ENCODE results near the gene GAL3ST2.
"Not testable (repeated sequence)": the region's sequence is repeated elsewhere in the genome, so short reads cannot be mapped to it uniquely, and the experiment has no call there.

GAL3ST2 gene

DNA sequence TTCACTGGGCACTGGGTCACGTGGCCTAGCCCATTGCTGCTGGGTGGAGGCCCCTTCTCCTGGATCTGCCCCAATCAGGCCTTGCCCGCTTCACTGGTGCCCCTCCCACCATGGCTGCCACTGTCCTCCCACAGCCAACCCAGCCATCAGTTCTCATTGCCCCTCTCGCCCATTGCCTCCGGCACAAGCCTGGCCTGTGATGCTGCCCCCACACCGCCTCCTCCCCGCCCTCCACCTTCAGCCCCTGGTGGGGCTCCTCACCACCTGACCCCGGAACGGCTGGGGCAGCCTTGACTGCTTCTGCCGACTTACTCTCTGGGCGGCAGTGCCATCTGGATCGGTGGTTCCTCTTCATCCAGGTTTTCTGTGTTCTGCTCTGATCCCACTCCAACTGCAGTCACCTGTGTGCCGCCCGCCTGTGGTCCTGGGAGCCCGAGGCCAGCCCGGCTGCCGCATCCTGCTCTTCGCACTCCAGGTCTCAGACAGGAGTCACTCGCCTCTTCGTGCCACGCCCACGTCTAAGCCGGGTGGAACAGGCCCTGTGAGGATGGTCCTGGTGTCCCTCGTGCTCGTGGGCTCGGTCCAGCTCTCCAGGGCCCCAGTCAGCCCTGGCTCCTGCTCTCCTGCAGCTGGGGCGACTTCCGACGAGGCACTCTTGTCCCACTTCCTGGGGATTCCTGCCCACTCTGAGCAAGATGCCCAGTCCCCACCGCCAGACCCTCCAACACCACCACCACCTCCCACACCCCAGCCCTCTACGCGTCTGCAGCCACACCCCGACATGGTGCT is 28.0 kb upstream of the GAL3ST2 start:
- DNase-seq (ENCODE audit: low spot score), result no peak

DNA sequence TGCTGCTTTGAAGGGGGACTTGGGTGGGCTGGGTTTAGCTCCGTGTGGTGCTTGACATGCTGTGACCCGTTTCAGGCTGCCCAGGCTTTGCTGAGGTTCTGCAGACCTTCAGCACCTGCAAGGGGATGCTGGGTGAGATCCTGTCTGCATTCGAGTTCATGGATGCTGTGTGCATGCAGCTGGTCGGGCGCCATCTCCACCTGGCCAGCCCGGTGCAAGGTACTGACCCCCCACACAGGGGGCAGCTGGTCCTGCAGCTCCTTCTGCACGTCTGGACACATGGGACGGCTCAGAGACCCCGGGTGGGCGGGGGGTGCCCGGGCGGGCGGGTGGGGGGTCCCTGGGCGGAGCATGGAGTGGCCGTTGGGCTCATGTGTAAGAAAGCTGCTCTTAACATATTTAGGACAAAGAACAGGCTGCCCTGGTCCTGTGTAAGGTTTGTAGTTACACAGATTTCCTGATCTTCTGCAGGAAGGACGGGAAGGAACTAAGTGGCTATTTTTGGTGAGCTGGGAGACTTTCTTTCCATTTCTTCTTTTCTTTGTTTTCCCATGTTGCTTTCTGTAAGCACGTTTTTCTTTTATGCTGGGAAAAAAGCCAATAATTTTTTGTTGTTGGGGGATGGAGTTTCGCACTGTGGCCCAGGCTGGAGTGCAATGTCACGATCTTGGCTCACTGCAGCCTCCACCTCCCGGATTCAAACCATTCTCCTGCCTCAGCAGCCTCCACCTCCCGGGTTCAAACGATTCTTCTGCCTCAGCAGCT is 26.4 kb upstream of the GAL3ST2 start:
- no peak for DNase-seq (ENCODE audit: low spot score)

DNA sequence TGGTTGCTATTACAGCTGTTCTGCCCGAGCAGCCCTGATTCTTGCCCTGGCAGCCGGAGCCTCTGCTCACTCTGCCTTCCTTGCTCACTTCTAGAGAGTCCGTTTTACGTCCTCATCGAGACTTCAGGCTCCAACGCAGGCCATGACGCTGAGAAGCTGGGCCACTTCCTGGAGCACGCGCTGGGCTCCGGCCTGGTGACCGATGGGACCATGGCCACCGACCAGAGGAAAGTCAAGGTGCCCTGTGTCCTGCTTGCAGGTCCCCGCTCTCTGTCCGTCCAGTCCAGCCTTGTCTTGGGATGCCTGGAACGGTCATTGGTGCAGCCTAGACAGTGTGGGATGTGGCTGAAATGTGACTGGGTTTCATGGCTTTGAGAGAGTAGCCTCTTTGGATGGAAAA is 25.5 kb upstream of the GAL3ST2 start:
- DNase-seq (ENCODE audit: low spot score), result no peak

DNA sequence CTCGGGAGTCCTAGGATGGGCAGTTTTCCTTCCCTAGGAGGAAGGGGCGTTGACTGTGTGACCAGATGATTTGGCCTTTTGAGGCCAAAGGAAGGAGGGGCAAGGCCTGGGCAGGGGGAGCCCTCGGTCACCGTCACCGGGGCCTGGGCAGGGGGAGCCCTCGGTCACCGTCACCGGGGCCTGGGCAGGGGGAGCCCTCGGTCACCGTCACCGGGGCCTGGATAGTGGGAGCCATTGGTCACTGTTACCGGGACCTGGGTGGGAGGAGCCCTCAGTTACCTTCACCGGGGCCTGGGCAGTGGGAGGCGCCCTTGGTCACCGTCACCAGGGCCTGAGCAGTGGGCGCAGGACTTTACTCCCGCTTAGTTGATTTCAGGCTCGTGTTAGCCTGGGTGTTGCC is 24.8 kb upstream of the GAL3ST2 start:
- no peak for DNase-seq (ENCODE audit: low spot score)

DNA sequence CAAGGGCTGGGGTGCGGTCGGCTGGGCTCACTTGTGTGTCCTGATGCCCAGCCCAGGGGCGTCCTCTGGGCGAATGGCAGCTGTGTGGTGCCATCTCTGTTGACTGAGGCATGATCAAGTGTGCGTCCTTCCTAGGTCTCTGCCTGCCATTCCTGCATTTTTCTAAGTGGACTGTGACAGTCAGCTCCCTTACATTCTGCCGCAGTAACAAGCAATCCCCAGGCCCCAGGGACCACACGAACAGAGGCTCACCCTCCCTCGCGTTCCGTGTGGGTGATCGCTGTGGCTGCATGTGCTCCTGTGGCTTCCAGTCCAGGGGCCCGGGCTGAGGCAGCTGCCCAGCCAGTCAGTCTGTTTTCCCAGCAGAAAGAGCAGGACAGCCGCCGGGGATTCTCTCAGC is 24.4 kb upstream of the GAL3ST2 start:
- no peak for DNase-seq (ENCODE audit: low spot score)

DNA sequence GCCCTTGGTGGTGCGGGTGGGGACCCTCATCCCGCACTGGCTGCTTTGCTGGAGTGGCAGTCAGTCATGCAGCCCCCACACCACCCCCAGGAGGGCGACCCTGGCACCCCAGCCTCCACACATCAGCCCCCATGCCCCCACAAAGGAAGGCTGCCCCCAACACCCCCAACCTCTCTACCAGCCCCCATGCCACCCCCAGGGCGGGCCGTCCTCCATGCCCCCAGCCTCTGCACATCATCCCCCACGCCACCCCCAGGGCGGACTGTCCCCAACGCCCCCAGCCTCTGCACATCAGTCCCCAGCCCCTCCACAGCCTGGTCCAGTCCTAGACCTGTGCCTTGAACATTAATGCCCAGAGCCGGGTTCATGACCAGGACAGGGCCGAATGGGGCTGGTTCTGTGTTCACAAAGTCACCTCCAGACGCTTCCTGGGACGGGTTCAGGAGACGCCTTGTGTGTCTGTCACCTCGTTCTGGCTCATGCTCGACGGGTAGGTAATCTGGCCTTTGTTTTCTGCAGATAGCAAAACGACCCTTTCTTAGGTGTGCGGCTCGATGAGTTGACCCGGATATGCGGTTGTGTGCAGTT is 23.8 kb upstream of the GAL3ST2 start:
- DNase-seq (ENCODE audit: low spot score), result no peak

DNA sequence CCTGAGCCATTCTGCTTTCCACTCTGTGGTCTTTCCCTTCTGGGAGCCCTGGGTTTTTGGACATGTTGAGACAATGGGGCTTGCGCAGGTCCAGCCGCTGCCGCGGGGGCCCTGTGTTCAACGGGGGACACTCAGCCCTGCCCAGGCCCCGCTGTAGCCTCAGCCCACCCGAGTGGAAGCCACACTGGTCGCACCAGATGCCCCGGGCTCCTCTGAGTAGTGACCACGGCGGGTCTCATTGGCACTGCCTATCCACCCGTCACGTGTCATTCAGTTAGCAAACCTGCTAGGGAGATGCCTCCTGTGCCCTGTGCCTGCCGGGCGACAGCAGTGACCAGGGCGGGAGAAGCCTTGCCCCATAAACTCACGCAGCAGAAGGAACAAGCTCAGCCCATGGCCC is 23.1 kb upstream of the GAL3ST2 start:
- no peak for DNase-seq (ENCODE audit: low spot score)

DNA sequence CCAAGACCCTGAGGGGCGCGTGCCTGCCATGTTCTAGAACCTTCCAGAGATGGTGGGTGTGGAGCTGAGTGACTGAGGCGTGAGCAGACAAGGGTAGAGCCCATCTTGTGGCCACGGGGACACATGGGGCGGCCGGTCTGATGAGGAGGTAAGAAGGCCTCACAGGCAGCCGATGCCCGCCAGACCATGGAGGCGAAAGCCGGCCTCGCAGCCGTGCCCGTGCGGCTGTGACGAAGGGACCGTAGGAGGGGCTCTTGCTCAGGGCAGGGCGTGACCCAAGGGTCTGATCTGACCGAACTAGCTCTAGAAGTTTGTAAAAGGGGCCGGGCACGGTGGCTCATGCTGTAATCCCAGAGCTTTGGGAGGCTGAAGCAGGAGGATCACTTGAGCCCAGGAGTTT is 22.6 kb upstream of the GAL3ST2 start:
- DNase-seq (ENCODE audit: low spot score), result no peak

DNA sequence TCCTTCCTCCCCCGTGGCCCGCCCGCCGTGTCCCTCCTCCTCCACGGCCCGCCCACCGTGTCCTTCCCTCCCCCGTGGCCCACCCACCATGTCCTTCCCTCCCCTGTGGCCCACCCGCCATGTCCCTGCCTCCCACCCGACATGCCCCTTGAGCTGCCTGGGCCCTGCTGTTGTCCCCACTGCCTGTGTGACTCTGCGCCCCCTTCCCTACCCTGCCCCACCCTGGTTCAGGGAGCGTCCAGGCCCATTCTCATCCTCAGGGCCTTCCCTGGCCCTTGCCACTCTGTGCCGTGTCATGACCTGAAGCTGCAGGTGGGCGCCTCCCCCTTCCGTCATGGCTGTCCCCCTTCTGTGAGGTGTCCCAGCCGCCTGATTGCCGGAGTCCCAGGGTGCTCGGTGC is 21.5 kb upstream of the GAL3ST2 start:
- DNase-seq (ENCODE audit: low spot score), result no peak

DNA sequence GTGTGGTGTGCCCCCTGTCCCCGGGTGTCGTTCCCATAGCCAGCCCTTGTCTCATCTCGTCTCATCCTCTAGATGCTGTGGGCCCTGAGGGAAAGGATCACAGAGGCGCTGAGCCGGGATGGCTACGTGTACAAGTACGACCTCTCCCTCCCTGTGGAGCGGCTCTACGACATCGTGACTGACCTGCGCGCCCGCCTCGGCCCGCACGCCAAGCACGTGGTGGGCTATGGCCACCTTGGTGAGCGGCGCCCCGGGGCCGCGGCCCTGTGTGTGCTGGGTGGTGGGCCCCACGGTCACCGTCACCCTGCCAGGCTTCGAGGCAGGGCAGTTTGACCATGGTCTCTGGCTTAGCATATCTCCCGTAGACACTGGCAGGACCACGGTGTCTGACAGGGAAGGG is 20.8 kb upstream of the GAL3ST2 start:
- no peak for DNase-seq (ENCODE audit: low spot score)

DNA sequence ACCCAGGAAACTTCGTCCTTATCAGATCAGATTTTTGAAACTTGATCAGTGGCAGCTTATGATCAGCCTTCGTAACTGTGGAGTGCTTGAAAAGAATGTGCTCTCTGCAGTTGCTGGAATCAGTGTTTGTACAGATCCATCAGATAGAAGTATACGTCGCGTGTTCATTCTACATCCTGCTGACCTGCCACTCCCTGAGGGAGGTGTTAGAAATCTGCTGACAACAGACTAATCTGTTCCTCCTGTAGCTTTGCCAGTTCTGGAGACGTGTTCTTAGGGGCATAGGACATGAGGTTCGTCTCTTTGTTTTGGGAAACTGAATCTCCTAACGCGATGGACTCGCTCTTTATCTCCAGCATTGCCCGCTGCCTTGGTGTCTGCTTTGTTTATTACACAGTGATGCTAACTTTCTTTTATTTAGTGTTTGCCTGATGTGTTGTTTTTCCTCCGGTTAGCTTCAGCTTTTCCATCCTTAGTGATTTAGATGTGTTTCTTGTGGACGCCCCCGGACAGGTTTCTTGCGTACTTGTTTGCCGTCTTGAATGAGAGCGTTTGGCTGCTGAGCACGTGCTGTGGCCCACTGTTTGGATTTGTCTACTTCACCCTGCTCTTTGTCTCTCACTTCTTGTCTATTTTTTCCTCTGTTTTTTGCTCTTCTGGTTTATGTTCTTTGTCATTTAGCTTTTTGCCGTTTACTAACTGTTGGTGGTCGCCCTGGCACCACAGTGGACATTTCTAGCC is 17.4 kb upstream of the GAL3ST2 start:
- DNase-seq (ENCODE audit: low spot score), result no peak

DNA sequence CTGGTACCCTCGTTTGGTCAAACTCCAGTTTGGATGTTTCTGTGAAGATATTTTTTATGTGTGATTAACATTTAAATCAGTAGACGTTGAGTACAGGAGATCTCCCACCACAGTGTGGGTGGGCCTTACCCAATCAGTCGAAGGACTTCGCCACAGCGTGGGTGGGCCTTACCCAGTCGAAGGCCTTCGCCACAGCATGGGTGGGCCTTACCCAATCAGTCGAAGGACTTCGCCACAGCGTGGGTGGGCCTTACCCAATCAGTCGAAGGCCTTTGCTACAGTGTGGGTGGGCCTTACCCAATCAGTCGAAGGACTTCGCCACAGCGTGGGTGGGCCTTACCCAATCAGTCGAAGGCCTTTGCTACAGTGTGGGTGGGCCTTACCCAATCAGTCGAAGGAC is 16.7 kb upstream of the GAL3ST2 start:
- not testable (repeated sequence) for DNase-seq (ENCODE audit: low spot score)

DNA sequence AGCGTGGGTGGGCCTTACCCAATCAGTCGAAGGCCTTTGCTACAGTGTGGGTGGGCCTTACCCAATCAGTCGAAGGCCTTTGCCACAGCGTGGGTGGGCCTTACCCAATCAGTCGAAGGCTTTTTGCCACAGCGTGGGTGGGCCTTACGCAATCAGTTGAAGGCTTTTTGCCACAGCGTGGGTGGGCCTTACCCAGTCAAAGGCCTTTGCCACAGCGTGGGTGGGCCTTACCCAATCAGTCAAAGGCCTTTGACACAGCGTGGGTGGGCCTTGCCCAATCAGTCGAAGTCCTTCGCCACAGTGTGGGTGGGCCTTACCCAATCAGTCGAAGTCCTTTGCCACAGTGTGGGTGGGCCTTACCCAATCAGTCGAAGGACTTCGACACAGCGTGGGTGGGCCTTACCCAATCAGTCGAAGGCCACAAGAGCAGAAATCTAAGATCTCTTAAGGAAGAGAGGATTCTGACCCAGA is 16.3 kb upstream of the GAL3ST2 start:
- DNase-seq (ENCODE audit: low spot score), result no peak

DNA sequence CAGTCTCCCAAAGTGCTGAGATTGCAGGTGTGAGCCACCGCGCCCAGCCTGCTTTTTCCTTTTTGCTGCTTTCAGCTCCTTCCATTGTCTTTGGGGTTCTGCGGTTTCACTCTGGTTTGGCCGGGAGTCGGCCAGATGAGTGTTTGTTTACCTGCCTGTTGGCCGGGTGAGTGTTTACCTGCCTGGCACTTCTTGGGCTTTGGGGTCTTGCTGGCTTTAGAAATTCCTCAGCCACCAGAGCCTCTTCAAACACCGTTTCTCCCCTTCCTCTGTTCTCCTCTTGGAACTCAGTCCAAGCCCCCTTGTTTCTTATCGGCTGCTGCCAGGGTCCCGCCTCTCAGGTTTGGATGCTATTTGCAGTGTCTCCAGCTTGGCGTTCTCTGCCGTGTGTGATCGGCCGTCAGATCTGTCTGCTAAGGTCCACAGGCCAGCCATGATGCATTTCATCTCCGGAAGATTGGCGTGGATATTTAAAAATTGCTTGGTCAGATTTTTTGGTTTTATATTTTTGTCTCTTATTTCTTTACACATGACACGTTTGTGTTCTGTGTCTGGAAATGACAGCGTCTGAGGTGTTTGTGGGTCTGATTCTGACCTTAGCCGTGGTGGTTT is 14.2 kb upstream of the GAL3ST2 start:
- no peak for DNase-seq (ENCODE audit: low spot score)

DNA sequence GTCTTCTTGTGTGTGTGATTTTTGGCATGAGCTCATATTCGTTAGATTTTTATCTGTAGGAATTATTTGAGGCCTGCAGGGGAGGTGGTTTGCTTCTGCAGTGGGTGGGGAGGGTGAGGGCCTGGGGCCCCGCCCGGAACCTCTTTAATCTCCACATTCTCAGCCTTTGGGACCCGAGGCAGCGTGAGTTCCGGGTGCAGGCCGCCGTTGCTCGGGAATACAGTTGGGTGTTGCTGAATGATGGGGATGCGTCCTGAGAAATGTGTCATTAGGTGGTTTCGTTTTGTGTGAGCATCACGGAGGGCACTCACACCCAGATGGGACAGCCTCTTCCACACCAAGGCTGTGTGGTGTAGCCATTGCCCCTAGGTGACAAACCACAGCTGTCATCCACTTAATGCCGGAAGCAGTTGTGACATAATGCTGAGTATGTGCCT is 13.7 kb upstream of the GAL3ST2 start:
- DNase-seq (ENCODE audit: low spot score), result peak; percentile 84

DNA sequence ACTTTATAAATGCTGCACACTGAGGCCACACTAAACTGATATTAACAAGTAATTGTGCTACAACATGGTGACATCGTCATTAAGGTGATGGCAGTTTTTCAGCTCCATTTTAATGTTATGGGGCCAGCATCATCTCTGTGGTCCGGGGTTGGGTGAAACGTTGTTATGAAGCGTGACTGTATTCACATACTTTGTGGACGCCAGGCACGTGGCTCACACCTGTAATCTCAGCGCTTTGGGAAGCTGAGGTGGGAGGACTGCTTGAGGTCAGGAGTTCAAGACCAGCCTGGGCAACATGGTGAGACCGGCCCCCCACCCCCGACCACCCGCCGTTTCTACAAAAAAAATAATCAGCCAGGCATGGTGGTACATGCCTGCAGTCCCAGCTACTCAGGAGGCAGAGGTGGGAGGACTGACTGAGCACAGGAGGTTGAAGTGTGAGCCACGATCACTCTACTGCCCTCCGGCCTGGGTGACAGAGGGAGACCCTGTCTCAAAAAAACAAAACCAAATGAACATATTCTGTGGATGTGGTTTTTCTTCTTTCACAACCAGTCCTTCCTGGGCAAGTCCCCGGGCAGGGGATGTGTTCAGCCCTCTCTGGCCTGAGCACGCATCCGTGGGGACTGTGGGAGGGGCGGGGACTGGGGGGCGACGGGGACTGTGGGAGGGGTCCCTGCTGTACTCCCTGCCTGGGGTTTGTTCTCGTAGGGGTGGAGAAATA is 12.9 kb upstream of the GAL3ST2 start:
- DNase-seq (ENCODE audit: low spot score), result peak; percentile 29

DNA sequence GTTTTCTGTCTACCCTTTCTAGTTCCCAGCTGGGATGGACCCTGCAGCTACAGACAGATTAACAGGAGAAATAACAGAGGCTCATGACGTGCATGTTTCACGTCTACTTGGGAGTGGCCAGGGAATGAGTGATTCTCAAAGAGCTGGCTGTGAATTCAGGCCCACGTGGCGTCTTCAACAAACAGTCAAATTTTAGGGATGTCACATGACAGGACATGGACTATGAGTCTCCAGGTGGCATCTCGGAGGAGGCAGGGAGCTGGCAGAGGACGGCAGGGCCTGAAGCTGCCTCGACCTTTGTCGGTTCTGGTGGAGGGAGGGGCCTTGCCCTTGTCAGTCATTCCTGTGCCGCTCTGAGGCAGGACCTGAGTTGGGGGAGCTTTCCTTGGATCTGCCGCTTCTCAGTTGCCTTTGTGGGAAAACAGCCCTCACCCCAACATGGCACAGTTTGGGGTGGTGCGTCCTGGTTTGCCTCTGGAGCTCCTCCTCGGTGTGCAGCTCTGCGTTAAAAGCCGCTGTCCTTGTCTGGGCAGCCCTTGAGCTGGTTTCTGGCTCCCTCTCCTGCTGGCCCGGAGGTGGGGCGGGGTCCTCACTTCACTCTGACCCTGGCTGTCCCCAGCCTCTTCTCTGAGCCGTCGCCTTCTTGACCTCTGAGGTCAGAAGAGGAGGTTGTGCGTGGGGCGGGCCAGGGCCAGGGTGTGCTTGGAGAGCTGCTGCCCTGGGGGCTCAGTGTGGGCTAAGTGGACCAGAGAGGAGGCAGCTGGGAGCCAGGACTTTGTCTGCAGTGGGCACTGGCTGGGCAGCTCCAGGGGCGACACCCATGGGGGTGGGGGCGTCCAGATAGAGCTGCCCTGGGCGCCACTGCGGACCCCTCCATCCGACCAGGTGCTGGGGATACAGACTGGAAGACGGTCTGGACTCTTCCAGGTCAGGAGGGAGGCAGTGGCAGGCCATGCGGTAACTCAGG is 12.1 kb upstream of the GAL3ST2 start:
- DNase-seq (ENCODE audit: low spot score), result no peak

DNA sequence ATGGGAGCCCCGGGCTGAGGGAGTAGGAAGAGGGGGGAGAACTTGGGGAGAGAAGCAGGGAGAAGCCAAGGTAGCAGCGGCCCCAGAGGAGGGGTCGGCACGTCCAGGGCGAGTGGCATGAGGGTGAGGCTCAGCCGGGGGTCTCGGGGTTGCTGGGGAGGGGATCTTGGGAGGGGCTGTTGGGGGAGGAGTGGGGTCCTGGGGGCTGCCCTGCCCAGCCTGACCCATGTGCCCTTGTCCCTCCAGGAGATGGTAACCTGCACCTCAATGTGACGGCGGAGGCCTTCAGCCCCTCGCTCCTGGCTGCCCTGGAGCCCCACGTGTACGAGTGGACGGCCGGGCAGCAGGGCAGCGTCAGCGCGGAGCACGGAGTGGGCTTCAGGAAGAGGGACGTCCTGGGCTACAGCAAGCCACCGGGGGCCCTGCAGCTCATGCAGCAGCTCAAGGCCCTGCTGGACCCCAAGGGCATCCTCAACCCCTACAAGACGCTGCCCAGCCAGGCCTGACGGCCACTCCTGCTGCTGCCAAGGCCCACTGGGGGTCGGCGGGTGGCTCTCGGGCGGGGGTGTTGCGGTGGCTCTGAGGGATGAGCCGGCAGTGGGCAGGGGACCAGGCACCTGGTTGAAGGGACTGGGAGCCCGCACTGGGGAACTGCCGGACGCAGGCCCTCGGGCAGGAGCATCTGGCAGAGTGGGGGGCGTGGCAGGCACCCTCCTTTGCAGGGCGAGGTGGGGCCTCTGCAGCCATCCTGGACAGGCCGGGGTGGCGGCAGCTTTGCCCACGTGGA is 9.0 kb upstream of the GAL3ST2 start:
- DNase-seq (ENCODE audit: low spot score), result no peak

DNA sequence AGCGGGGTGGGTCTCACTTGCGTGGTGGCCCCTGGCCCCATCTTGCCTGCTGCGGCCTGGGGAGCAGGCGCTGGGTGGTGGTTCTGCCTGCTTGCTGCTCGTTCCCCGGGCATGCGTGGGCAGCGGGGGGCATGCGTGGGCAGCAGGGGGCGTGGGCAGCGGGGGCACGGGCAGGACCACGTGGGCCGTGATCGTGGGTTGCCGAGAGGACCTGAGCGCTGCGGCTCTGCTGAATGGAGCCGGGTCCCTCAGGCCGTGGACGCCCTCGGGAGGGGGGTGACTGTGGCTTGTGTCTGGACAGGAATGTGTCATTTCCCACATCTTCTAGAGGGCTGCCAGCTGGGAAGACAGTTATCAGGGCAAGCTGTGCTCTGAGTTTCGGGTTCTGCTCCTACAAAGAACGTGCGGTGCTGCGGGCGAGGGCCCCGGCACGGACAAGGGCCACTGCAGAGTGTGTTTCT is 8.3 kb upstream of the GAL3ST2 start:
- DNase-seq (ENCODE audit: low spot score), result no peak

Measured in CD4-positive, alpha-beta T cell treated with Interleukin-15 for 4 hours (primary cell).